ENCODE data around the gene TMEM87B. TPM values are rescaled to one million over a fixed set of nuclear protein-coding genes. Genes with fewer than 3 reads are reported as not detected.

The TMEM87B gene
- total RNA-seq, 1 donor, result 33.7 TPM

DNA sequence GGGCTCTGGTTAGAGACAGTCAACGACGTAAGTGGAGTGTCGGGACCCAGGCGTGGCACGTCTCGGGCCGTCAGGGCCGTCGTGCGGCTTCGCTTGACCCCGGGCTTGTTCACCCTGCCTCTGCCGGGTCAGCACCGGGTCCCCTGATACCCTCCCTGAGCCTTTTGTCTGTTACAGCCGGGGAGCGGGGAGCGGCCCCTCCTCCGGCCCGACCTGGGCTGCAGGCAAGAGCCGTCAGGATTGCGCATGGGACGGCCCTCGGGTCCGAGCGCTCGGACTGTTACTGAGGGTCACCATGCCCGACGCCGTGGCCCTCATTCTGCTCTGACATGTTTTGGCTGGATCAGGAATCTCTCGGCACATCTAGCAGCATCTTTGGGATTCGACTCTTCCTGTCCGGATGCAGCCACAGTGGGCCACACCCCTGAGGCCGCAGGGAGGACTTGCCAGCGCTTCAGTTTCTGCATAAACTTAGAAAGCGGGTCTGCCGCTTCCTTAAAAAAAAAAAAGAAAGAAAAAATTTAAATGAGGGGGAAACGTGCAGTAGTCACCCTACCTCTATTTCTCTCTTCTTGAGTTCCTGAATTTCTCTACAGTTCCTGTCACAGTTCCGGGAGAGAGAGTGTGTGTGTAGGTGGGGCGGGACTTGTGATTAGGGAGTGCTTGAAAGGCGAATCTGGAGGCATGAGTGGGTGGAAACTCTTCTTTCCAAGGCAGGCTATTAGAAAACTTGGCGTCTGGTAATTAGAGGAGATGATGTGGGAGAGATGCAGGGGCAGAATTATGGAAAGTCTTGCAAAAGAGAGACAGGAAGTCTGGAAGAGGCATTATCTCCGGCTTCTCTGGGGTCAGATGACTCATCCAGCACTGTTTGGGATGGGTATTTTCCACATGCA lies 909 bp downstream of the TMEM87B start:
- Histone ChIP-seq H3K4me1 (ENCODE audit: insufficient read depth, low read length) (peaks cover 19% of the 10 kb centered on the region), H3K79me2 (ENCODE audit: insufficient read depth, low read length) (peaks cover 32% of the 10 kb centered on the region), H3K27ac (ENCODE audit: low read depth, low read length) (peak overlapping the region; percentile 84), H3K27me3 (ENCODE audit: insufficient read depth, low read length) (no peaks in the 10 kb centered on the region), H4K20me1 (ENCODE audit: insufficient read depth, low read length) (peaks cover 23% of the 10 kb centered on the region), H2AFZ (ENCODE audit: low read length) (peak overlapping the region; percentile 87), H3K9me3 (ENCODE audit: low read depth, low read length) (no peaks in the 10 kb centered on the region), H3K36me3 (ENCODE audit: insufficient read depth, low read length) (peaks cover 18% of the 10 kb centered on the region), H3K4me2 (ENCODE audit: insufficient read depth, low read length) (peak overlapping the region; percentile 86), H3K4me3 (ENCODE audit: insufficient read depth, low read length) (peak overlapping the region; percentile 95)
- DNase-seq (ENCODE audit: insufficient read length, low spot score, missing footprints), result peak; percentile 93
- TF ChIP-seq, protein P1, sequence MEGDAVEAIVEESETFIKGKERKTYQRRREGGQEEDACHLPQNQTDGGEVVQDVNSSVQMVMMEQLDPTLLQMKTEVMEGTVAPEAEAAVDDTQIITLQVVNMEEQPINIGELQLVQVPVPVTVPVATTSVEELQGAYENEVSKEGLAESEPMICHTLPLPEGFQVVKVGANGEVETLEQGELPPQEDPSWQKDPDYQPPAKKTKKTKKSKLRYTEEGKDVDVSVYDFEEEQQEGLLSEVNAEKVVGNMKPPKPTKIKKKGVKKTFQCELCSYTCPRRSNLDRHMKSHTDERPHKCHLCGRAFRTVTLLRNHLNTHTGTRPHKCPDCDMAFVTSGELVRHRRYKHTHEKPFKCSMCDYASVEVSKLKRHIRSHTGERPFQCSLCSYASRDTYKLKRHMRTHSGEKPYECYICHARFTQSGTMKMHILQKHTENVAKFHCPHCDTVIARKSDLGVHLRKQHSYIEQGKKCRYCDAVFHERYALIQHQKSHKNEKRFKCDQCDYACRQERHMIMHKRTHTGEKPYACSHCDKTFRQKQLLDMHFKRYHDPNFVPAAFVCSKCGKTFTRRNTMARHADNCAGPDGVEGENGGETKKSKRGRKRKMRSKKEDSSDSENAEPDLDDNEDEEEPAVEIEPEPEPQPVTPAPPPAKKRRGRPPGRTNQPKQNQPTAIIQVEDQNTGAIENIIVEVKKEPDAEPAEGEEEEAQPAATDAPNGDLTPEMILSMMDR (IDR thresholded peaks at IDR 0.05; ENCODE audit: extremely low read depth, low read depth, low read length), result no peak

- Histone ChIP-seq H2AFZ (ENCODE audit: low read length) (peak overlapping the region; percentile 87), H3K27ac (ENCODE audit: low read depth, low read length) (peak overlapping the region; percentile 84), H3K4me1 (ENCODE audit: insufficient read depth, low read length) (peaks cover 19% of the 10 kb centered on the region), H3K4me2 (ENCODE audit: insufficient read depth, low read length) (peak overlapping the region; percentile 86), H3K27me3 (ENCODE audit: insufficient read depth, low read length) (no peaks in the 10 kb centered on the region), H3K4me3 (ENCODE audit: insufficient read depth, low read length) (peak overlapping the region; percentile 95), H3K79me2 (ENCODE audit: insufficient read depth, low read length) (peaks cover 36% of the 10 kb centered on the region), H4K20me1 (ENCODE audit: insufficient read depth, low read length) (peaks cover 23% of the 10 kb centered on the region), H3K36me3 (ENCODE audit: insufficient read depth, low read length) (peaks cover 24% of the 10 kb centered on the region), H3K9me3 (ENCODE audit: low read depth, low read length) (no peaks in the 10 kb centered on the region)
- DNase-seq (ENCODE audit: insufficient read length, low spot score, missing footprints), result peak; percentile 63
- TF ChIP-seq, protein P1 (IDR thresholded peaks at IDR 0.05; ENCODE audit: extremely low read depth, low read depth, low read length), result no peak
These were observed 1.5 kb downstream of the TMEM87B start for GRCh38 chr2:112056626-112056987.

GRCh38 chr2:112059671-112060070 lies 4.6 kb downstream of the TMEM87B start:
- no peak overlapping the region for H2AFZ ChIP-seq (ENCODE audit: low read length)
- H3K4me2 ChIP-seq (ENCODE audit: insufficient read depth, low read length), result no peak overlapping the region
- H3K4me1 ChIP-seq (ENCODE audit: insufficient read depth, low read length), result peaks cover 13% of the 10 kb centered on the region
- H4K20me1 ChIP-seq (ENCODE audit: insufficient read depth, low read length), result peaks cover 19% of the 10 kb centered on the region
- H3K36me3 ChIP-seq (ENCODE audit: insufficient read depth, low read length), result peaks cover 47% of the 10 kb centered on the region
- TF ChIP-seq, protein P1 (IDR thresholded peaks at IDR 0.05; ENCODE audit: extremely low read depth, low read depth, low read length), result no peak
- peak; percentile 70 for DNase-seq (ENCODE audit: insufficient read length, low spot score, missing footprints)
- H3K79me2 ChIP-seq (ENCODE audit: insufficient read depth, low read length), result peaks cover 56% of the 10 kb centered on the region
- no peaks in the 10 kb centered on the region for H3K27me3 ChIP-seq (ENCODE audit: insufficient read depth, low read length)
- no peak overlapping the region for H3K4me3 ChIP-seq (ENCODE audit: insufficient read depth, low read length)
- H3K27ac ChIP-seq (ENCODE audit: low read depth, low read length), result no peak overlapping the region
- H3K9me3 ChIP-seq (ENCODE audit: low read depth, low read length), result no peaks in the 10 kb centered on the region

DNA sequence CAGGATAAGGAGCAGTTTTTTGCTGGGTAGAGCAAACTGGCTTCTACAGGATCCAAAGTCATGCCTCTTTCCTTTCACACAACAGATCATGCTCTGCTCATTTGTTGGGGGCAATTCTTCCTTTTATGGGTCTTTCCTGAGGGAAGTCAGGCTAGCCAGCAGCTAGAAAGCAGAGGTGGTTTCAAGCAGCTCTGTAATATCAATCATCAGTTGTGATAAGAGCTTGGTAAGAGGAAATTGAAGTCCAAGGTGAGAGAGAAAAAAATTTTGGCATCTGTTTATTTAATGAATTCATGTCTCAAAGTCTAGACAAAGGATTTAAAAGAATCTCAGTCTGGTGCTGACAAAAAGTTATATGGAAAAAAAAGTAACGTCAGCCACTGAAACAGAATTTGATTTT lies 6.2 kb downstream of the TMEM87B start:
- Histone ChIP-seq H3K4me3 (ENCODE audit: insufficient read depth, low read length) (no peak overlapping the region), H3K9me3 (ENCODE audit: low read depth, low read length) (no peaks in the 10 kb centered on the region), H3K4me2 (ENCODE audit: insufficient read depth, low read length) (no peak overlapping the region), H3K27me3 (ENCODE audit: insufficient read depth, low read length) (no peaks in the 10 kb centered on the region), H3K36me3 (ENCODE audit: insufficient read depth, low read length) (peaks cover 56% of the 10 kb centered on the region), H3K4me1 (ENCODE audit: insufficient read depth, low read length) (peaks cover 23% of the 10 kb centered on the region), H3K79me2 (ENCODE audit: insufficient read depth, low read length) (peaks cover 56% of the 10 kb centered on the region), H4K20me1 (ENCODE audit: insufficient read depth, low read length) (peaks cover 19% of the 10 kb centered on the region), H2AFZ (ENCODE audit: low read length) (no peak overlapping the region), H3K27ac (ENCODE audit: low read depth, low read length) (no peak overlapping the region)
- TF ChIP-seq, protein P1 (IDR thresholded peaks at IDR 0.05; ENCODE audit: extremely low read depth, low read depth, low read length), result no peak
- DNase-seq (ENCODE audit: insufficient read length, low spot score, missing footprints), result no peak
